ENCODE measurements around the gene PARL. TPM values are rescaled to one million over a fixed set of nuclear protein-coding genes. Genes with fewer than 3 reads are reported as not detected.

The PARL gene
- total and polyA plus RNA-seq, 2 of the 13 experiments (the other 11 are each of a cell fraction or from before 2014, with no cell fraction given), result 46.3 to 58.6 TPM

DNA sequence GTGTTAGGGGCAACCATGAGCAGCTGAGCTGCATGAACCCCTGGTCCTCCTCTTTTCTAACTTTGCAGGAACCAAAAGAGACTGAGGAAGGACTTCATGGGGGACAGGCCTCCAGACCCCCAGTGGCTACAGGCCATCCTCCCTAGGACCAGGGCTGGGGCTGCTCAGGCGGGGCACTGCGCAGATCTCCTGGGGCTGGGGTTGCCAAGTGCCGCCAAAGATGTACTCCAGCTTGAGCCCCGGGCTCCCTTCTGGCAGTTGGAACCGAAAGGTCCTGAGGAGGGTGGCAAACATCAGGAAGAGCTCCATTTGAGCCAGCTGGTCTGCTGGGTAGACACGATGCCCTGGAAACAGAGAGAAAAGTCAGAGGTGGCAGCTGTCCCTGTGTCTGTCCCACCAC is 11.1 kb upstream of the PARL start:
- Histone ChIP-seq H3K4me1 (ENCODE audit: insufficient read depth, low read length) (peaks cover 27% of the 10 kb centered on the region), H3K9me3 (ENCODE audit: low read length) (no peaks in the 10 kb centered on the region), H3K4me2 (ENCODE audit: low read depth, low read length) (no peak overlapping the region), H4K20me1 (ENCODE audit: insufficient read depth, low read length) (no peaks in the 10 kb centered on the region), H2AFZ (ENCODE audit: low read length) (no peak overlapping the region), H3K36me3 (replicated peaks in 1 of 2; ENCODE audit: control insufficient read depth in 1 of 2, insufficient read depth in 2 of 2, low read length in 2 of 2) (no peaks in the 10 kb centered on the region), H3K9ac (ENCODE audit: insufficient read depth, low read depth, low read length) (no peak overlapping the region), H3K27me3 (ENCODE audit: control insufficient read depth in 1 of 2, insufficient read depth in 2 of 2, low read length in 2 of 2) (peaks cover 0 to 14% of the 10 kb centered on the region in 2 experiments; a peak in 1 of 5 replicates), H3K4me3 (replicated peaks in 1 of 3; ENCODE audit: insufficient read depth in 1 of 3, low read depth in 2 of 3, low read length in 3 of 3) (no peak overlapping the region), H3K27ac (ENCODE audit: extremely low read length, insufficient read depth, low read length) (no peak overlapping the region), H3K79me2 (ENCODE audit: insufficient read depth, low read length) (no peaks in the 10 kb centered on the region)
- no peak for ATAC-seq
- intact Hi-C loops (cut with micrococcal nuclease; ENCODE audit: unreplicated experiment), result loop anchor here (1.0 to 5.0 kb wide), 5 partner anchors 123 to 392 kb away; partner anchors contain the start of gene EIF2B5
- BruUV-seq (replicated peaks), result no TSS peak
- no peak for TF ChIP-seq PRMT3 (CRISPR knock-in tag; IDR thresholded peaks at IDR 0.05; ENCODE audit: borderline replicate concordance, low read depth)
- TF ChIP-seq SMARCC2 (IDR thresholded peaks at IDR 0.05), result no peak
- no peak for TF ChIP-seq DNMT3B (CRISPR knock-in tag; conservative IDR thresholded peaks at IDR 0.05)
- TF ChIP-seq ZNF331 (CRISPR knock-in tag; IDR thresholded peaks at IDR 0.05), result no peak
- no peak for TF ChIP-seq ZSCAN21 (CRISPR knock-in tag; IDR thresholded peaks at IDR 0.05; ENCODE audit: borderline replicate concordance)
- TF ChIP-seq, protein P1, sequence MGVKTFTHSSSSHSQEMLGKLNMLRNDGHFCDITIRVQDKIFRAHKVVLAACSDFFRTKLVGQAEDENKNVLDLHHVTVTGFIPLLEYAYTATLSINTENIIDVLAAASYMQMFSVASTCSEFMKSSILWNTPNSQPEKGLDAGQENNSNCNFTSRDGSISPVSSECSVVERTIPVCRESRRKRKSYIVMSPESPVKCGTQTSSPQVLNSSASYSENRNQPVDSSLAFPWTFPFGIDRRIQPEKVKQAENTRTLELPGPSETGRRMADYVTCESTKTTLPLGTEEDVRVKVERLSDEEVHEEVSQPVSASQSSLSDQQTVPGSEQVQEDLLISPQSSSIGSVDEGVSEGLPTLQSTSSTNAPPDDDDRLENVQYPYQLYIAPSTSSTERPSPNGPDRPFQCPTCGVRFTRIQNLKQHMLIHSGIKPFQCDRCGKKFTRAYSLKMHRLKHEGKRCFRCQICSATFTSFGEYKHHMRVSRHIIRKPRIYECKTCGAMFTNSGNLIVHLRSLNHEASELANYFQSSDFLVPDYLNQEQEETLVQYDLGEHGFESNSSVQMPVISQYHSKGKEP (CRISPR knock-in tag; IDR thresholded peaks at IDR 0.05), result no peak
- TF ChIP-seq, protein P2, sequence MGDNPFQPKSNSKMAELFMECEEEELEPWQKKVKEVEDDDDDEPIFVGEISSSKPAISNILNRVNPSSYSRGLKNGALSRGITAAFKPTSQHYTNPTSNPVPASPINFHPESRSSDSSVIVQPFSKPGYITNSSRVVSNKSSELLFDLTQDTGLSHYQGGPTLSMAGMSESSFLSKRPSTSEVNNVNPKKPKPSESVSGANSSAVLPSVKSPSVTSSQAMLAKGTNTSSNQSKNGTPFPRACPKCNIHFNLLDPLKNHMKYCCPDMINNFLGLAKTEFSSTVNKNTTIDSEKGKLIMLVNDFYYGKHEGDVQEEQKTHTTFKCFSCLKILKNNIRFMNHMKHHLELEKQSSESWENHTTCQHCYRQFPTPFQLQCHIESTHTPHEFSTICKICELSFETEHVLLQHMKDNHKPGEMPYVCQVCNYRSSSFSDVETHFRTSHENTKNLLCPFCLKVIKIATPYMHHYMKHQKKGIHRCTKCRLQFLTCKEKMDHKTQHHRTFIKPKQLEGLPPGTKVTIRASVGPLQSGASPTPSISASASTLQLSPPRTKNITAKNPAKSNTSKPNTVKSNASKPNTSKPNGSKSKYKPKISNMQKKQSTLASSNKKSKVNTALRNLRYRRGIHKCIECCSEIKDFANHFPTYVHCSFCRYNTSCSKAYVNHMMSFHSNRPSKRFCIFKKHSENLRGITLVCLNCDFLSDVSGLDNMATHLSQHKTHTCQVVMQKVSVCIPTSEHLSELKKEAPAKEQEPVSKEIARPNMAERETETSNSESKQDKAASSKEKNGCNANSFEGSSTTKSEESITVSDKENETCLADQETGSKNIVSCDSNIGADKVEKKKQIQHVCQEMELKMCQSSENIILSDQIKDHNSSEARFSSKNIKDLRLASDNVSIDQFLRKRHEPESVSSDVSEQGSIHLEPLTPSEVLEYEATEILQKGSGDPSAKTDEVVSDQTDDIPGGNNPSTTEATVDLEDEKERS (CRISPR knock-in tag; IDR thresholded peaks at IDR 0.05), result no peak
- TF ChIP-seq PPARG (CRISPR knock-in tag; conservative IDR thresholded peaks at IDR 0.05), result no peak
- POLR2A ChIA-PET, result interaction anchor here (0.9 to 1.7 kb wide), 4 partner anchors 11 to 239 kb away, joined by 3 to 9 read pairs (median 5); partner anchors contain the start of genes ABCC5, EIF2B5 and PARL
- DNase-seq (ENCODE audit: low spot score), result no peak
- in situ Hi-C loops (cut with HindIII; ENCODE audit: extremely low pct_ligation_motif_present, low pct_unique_long_range_greater_than_20kb), result loop anchor here (5.0 to 25.0 kb wide), 3 partner anchors 122 to 337 kb away; partner anchors contain the start of genes ABCC5 and EIF2B5
- FAIRE-seq, result no peak
- CTCF ChIA-PET (ENCODE audit: low intra/inter-chr PET ratio, low total read pairs), result interaction anchor here (1.8 kb wide), 1 partner anchor 122 kb away, joined by 17 read pairs; the partner anchor contains the start of gene ABCC5
- WGBS (ENCODE audit: low lambda C conversion rate), result no CpG with 5 or more reads among the region's 6 CpGs

Measured in HepG2 (cell line).